Activated CD8-positive, alpha-beta memory T cell treated with anti-CD3 and anti-CD28 coated beads, Interleukin-2, amount 50 U/mL, for 48 hours (primary cell): Measurements from ENCODE around the gene SOCS1.

Experiments used
- DNase-seq: peaks from one replicate; pipeline ENCODE4 v3.0.0-alpha.2; 2020

SOCS1 gene

DNA sequence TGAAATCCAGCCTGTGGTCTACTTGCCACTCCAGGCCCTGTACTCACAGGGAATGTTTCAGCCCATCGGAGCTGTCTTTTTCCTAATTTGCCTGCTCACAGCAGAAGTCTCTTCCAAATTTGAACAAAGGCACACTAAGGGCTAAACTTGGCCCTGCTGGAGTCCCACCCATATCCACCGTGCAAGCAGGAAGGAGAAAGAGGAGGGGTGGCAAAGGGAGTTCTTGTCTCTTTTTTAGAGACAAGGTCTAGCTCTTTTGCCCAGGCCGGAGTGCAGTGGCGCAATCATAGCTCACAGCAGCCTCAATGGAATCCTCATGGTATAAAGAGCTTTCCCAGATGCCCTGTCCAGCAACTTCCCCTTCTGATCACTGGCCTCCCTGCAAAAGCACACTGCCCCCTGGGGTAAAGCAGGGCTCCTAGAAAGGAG, 27.8 kb upstream of the SOCS1 start:
- no peak for DNase-seq

GRCh38 chr16:11280616-11281522, 24.9 kb upstream of the SOCS1 start, which contains the start of gene PRM1:
Gene PRM1, minus strand, starts transcription at chr16:11281330. Its CDS starts 92 bp downstream, at chr16:11281238.
- DNase-seq, result no peak

- DNase-seq, result no peak
Measured at GRCh38 chr16:11278681-11279628, 23.0 kb upstream of the SOCS1 start.

DNA sequence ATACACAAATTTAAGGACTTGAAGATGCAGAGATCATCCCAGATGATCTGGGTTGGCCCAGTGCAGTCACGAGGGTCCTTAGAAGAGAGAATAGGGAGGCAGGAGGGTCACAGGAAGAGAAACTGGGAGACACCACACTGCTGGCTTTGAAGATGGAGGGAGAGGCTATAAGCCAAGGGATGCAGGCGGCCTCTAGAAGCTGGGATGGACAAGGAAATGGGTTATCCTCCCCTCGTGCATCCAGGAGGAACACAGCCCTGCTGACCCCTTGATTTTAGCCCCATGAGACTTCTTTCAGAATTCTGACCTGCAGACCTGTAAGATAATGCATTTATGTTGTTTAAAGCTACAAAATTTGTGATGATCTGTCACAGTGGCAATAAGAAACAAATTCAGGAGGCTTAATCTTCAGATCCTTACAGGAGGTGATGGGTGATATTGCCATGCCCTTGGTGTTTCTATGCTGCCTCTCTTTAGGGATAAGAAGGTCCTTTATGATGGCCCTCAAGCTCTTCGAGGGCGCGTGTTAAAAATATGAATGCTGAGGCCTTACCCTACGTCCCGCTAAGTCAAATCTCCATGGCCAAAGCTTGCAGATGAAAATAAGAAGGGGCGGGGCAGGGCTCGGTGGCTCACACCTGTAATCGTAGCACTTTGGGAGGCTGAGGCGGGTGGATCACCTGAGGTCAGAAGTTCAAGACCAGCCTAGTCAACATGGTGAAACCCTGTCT, 21.8 kb upstream of the SOCS1 start:
- no peak for DNase-seq

GRCh38 chr16:11276896-11277593, 21.0 kb upstream of the SOCS1 start:
- DNase-seq, result no peak

DNA sequence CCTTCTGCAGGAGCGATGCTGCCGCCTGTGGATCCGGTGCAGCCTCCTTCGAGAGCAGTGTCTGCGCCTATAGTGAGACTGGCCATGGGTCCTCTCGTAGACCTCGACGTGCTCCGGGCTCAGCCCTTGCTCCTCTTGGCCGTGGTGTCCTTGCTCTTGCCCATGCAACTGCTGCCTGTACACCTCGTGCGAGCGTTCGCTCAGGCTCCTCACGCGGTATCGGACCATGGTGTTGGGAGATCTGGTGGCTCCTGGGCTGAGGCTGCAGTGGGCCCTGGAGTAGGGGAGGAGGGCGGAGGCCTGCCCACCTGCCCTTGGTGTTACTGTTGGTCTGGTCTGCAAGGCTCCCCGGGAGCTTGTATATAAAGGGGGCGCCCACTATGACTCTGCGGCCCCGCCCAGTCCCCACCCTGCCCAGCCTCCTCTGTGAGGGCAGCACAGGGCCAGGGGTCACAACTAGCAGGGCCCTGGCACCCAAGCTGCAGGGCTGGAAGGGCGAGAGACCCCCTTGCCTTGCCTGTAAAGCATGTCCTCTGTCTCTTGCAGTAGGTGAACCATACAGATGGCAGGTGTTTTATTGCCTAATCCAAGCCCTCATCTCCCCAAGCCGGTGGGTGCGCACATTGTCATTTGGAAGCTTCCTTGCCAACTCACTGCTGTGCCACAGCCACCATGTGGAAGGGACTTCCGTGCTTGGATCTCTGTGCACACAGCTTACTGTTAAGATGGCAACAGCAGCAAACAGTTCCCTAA, 20.3 kb upstream of the SOCS1 start, which contains the start of gene PRM2:
Gene PRM2, minus strand, starts transcription at position 338 of the 753 bp plus-strand sequence. Its CDS starts 110 bp downstream, at position 228.
- DNase-seq, result no peak

DNA sequence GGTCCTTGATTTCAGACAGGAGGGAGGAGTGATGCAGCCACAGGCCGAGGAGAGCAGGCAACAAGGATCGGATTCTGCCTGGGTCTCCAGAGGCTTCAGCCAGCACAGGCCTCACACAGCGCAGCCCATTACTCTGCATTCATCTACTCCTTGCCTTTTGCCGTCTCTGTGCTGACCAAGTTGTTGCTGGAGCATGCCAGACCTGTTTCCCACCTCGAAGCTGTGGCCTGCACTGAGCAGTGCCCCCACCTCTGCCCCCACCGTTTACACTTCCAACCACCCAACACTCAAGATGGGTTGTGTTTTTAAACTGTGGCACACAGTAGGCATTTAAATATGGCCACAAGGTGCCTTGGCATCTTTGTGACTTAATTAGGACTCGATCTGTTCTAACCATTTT, 19.0 kb upstream of the SOCS1 start:
- DNase-seq, result no peak

DNA sequence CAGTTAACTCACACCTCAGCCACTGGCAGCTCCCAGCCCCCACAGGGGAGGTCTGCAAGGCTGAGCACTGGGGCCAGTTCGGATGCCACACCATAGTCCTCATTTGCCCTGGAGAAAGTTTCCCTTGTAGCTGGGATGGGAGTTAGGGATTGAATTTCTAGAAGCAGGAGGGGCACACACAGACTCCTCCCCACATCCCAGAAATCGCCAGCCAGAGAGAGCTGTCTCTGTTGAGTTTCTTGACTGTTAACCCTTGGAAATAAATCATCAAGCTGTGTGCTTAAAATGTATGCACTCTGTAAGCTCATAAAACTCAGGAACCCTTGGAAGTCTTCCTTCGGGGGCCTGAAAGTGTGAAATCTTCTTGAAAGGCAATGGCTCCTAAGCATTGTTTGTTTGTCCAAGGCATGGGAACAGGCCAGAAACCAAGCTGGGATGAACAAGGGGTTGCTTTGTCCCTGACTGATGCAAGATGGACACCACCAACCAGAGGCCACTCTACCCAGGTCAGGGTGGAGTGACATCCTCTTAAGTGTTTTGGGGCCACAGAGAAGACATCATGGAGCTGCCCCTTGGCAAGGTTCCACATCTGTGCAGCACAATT, 17.8 kb upstream of the SOCS1 start:
- DNase-seq, result no peak

- no peak for DNase-seq
Measured at GRCh38 chr16:11272921-11273720, 17.1 kb upstream of the SOCS1 start, which contains the start of gene PRM3. Gene PRM3, minus strand, starts transcription at chr16:11273629. Its CDS starts 34 bp downstream, at chr16:11273595.

- DNase-seq, result no peak
Measured at GRCh38 chr16:11272484-11272883, 16.5 kb upstream of the SOCS1 start.

DNA sequence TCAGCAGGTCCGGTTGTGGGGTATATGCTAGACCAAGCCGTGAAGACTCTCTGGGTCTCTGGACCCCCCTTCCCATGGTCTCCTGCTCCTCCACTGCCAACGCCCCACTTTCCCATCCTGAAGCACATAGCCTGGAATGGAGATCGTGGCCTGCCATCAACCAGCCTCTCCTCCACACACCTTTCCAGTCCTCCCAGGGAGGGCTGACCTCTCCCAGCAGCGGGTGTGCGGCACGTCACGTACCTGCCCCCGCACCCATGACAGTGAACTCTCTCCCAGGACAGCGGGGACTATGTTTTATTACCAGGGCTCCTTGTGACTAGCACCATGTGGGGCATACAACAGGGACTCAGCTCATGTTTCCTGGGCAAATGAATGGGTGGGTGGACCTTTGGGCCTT, 15.6 kb upstream of the SOCS1 start:
- DNase-seq, result no peak

DNA sequence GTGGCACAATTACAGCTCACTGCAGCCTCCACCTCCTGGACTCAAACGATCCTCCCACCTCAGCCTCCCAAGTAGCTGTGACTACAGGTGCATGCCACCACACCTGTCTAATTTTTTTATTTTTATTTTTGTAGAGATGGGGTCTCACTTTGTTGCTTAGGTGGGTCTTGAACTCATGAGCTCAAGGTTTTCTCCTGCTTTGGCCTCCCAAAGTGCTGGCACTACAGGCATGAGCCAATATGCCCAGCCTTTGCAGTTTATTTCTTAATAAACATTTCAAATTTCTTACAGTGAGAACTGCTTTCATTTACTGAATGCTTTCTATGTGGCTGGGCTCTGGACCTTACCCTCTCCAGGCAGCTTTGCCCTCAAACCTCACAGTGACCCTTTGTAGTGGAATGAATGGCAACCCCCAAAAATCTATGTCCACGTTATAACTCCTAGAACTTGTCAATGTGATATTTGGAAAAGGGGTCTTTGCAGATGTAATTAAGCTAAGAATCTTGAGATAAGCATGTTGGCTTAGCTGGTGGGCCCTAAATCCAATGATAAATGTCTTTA, 14.7 kb upstream of the SOCS1 start:
- no peak for DNase-seq

DNA sequence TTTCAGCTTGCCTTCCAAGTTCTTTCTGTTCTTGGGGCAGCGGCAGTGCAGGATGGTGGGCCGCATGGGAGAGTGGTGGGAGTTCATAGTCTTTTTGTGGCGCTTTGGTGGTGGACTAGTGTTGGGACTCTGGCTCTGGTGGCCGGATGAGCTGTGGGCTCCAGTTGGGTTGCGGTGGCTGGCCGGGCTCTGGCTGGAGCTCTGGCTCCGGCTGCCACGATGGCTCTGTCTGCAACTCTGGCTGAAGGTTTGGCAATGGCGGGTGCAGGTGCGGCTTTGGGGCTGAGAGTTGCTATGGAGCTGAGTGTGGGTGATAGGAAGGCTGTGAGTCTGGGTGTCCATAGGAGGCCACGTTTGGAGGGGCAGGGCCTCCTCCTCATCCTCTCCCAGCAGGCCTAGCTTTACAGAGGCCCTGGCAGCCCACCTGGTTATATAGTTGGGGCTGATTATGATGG, 12.9 kb upstream of the SOCS1 start, which contains the start of gene TNP2:
Gene TNP2, minus strand, starts transcription at position 405 of the 455 bp plus-strand sequence. Its CDS starts 63 bp downstream, at position 342.
- DNase-seq, result no peak

DNA sequence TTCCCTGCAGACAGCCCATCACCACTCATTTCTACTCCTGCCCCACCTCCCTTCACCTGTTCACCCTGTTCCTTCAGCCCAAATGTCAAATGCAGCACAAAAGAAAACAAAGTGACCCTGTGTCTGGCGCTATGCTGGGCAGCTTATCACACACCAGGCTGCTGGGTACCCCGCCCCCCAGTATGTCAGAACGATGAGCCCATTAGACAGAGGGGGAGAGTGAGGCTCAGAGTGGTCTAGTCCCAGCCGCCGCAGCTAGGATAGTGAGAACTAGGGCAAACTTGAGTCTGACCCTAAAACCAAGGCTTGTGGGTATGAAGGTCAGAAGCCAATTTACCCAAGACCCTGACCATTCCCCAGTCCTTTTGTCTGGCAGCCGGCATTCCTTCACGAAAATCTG, 9.1 kb upstream of the SOCS1 start:
- DNase-seq, result no peak

DNA sequence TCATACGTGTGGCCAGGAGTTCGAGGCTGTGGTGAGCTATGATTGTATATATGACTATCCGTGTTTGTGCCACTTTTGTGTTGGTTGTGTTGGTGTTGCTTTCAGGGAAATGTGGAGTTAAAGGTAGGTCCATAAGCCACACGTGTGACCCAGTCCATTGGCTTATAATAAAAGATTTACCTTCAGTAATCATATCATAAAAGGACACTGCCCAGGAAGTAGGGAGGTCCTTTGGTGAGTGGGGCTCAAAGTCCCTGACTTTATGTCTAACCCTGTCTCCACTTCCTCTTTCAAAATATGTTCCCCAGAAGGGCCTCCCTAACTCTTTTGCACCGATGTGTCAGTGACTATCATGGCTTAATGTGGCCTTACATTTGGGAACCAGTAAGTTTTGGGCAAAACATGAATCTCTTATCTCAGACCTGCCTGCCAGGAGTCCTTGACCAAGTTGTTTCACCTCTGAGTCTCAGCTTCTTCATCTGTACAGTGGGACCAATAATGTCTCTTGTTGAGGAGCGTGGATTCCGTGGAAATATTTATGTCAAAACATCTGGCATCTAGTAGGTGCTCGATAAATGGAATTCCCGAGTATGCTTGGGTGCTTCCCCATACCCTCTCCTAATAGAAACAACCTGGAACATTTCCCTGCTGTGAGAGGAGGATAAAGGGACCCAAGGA, 8.3 kb upstream of the SOCS1 start:
- DNase-seq, result no peak

- peak; percentile 72 for DNase-seq
Measured at GRCh38 chr16:11263737-11264136, 7.7 kb upstream of the SOCS1 start.

GRCh38 chr16:11262915-11263314, 6.9 kb upstream of the SOCS1 start:
- no peak for DNase-seq

- DNase-seq, result no peak
Measured at GRCh38 chr16:11260596-11260966, 4.6 kb upstream of the SOCS1 start.
